AG10803 (cell line): ENCODE measurements around the gene RAB3GAP1.

Experiments used
- DNase-seq: peaks from one replicate; pipeline ENCODE4 v3.0.0; 2010; ENCODE audit warnings: low read depth
- H3K4me3 ChIP-seq: 2 replicates; pipeline ENCODE4 v1.5.1; 2011; ENCODE audit warnings: mild to moderate bottlenecking, low read length, control low read depth
- TF ChIP-seq, protein P1 (sequence below): conservative IDR thresholded peaks from 2 replicates; pipeline ENCODE4 v1.5.1; 2011; ENCODE audit warnings: mild to moderate bottlenecking, low read length, control low read depth, inconsistent platforms

RAB3GAP1 gene

DNA sequence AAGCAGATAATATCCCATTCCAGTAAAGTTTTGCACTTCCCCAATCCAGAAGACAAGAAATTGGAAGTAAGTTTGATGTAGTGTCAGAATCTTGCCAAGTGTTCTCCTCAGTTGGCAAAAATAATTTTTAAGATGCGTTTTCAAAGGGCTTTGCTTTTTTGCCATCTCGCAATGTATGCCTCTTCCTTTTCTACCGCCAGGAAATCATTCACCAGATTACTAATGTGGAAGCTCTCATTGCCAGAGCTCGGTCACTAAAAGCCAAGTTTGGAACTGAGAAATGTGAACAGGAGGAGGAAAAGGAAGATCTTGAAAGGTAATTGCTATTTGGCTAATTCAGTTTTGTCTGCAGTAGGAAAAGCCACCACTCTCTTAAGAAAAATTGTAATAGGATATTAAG is 110.7 kb downstream of the RAB3GAP1 start:
- TF ChIP-seq, protein P1, sequence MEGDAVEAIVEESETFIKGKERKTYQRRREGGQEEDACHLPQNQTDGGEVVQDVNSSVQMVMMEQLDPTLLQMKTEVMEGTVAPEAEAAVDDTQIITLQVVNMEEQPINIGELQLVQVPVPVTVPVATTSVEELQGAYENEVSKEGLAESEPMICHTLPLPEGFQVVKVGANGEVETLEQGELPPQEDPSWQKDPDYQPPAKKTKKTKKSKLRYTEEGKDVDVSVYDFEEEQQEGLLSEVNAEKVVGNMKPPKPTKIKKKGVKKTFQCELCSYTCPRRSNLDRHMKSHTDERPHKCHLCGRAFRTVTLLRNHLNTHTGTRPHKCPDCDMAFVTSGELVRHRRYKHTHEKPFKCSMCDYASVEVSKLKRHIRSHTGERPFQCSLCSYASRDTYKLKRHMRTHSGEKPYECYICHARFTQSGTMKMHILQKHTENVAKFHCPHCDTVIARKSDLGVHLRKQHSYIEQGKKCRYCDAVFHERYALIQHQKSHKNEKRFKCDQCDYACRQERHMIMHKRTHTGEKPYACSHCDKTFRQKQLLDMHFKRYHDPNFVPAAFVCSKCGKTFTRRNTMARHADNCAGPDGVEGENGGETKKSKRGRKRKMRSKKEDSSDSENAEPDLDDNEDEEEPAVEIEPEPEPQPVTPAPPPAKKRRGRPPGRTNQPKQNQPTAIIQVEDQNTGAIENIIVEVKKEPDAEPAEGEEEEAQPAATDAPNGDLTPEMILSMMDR, result no peak
- no peak overlapping the region for H3K4me3 ChIP-seq

GRCh38 chr2:135163306-135163705 is 111.2 kb downstream of the RAB3GAP1 start:
- H3K4me3 ChIP-seq, result no peak overlapping the region
- no peak for DNase-seq
- TF ChIP-seq, protein P1, result no peak

More for the DNA sequence above, 110.7 kb downstream of the RAB3GAP1 start:
- DNase-seq, result no peak

DNA sequence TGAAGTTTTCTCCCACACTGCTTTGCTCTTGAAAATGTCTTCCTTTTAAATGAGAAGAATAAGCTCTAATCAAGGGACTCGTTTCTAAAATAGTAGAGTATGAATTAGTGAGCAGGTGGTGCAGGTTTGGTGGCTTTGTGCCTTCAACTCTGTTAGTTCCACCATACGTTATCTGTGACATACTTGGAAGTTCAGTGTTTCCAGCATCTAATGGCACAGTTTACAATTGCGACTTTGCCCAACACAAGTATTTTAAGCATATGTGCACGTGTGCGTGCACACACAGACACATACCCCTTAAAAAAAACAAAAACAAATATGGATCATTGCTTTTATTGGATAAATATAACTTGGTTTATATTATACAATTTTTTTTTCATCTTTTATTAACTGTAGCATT is 111.8 kb downstream of the RAB3GAP1 start:
- no peak for DNase-seq
- TF ChIP-seq, protein P1, result no peak
- H3K4me3 ChIP-seq, result no peak overlapping the region

- TF ChIP-seq, protein P1, result no peak
- H3K4me3 ChIP-seq, result no peak overlapping the region
These were observed 112.3 kb downstream of the RAB3GAP1 start for GRCh38 chr2:135164431-135164830.

DNA sequence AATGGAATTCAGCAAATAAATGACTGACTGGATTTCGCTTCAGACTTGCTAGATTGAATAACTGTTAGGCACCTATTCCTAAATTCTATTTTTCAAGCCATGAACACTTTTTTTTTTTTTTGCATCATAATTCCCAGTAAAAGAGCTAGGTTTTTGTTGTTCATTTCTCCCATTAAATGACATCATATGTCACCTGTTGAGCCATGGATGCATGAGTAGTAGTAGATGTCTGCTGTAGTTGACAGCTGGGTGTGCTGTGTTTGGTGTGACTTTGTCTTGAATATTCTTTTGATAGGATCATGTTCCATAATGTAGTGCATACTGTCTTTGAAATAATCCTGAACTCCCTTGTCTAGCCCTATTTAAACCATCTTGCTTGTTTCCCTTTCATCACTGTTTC is 115.2 kb downstream of the RAB3GAP1 start:
- no peak for DNase-seq
- H3K4me3 ChIP-seq, result no peak overlapping the region
- TF ChIP-seq, protein P1, result no peak

More at GRCh38 chr2:135164431-135164830, 112.3 kb downstream of the RAB3GAP1 start:
- peak; percentile 66 for DNase-seq

- H3K4me3 ChIP-seq, result no peak overlapping the region
- TF ChIP-seq, protein P1, result no peak
- DNase-seq, result no peak
These were observed 116.2 kb downstream of the RAB3GAP1 start for GRCh38 chr2:135168204-135168856.
